Uterus (tissue), 2 donors: ENCODE data around the gene ASF1B.

Experiments
- CTCF ChIP-seq, 4 experiments: fragments of 200-600 bp in 2 of 4; fragments of 450-650 bp in 2 of 4; sonication (generic) in 2 of 4; IDR thresholded peaks; one replicate each; pipeline ENCODE4 v1.5.1; 2016 to 2019; ENCODE audit warnings: antibody characterized with exemption in 4 of 4, mild to moderate bottlenecking in 2 of 4, moderate library complexity in 1 of 4
- POLR2A ChIP-seq, 2 donors: fragments of 450-650 bp; IDR thresholded peaks; one replicate each; pipeline ENCODE4 v1.6.1; 2016; ENCODE audit warnings: antibody characterized with exemption in 2 of 2, mild to moderate bottlenecking in 1 of 2, moderate library complexity in 1 of 2

DNA sequence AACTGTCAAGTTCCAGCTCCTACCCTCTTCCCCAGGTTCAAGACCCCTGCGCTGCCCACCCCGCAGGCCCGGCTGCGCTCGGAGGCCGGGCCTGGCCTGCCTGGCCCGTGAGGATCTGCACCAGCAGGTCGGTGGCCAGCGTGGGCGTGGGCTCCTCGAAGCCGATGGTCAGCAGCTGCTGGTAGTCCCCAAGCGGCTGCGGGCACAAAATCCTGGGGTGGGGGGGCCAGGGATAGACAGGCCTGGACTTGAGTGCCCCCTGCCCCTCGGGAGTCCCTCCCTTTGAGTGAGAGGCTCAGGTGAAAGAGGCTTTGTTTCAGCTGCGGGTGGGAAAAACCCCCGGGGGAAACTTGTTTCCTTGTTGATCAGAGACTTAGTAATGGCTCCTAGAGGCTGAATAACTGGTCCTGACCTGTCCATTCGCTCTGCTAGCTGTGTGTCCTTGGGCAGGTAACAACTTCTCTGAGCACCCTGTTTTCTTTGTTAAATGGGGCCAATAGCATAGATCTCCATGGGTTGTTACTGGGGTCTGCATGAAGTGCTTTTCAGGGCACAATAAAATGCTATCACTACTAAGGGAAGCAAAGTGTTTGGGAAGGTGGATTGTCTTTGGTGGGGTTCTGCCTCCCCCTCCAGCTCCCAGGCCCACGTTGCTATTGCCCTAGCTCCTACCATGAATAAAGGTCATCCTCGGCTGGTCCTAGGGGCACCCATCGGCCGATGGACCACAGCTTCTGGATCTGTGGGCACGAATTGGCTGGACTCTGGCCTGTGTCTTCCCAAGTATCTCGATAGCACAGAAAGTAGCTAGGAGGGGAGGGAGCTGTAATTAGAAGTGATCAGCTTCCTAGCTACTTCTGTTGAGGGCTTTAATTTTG lies 54.4 kb downstream of the ASF1B start:
- TF ChIP-seq POLR2A (IDR thresholded peaks at IDR 0.05) (no peak), CTCF (IDR thresholded peaks at IDR 0.05) (no peak)
